Hypothalamus (tissue), 51 donors: Measurements from ENCODE around the gene ZNF787.

Source experiments
- DNase-seq, 51 donors: peaks; one replicate each; lab custom pipeline; 2025; lab: John Stamatoyannopoulos, UW

The ZNF787 gene

GRCh38 chr19:56091751-56092546 lies 29.1 kb downstream of the ZNF787 start:
- DNase-seq = no peak

GRCh38 chr19:56091066-56091490 lies 30.0 kb downstream of the ZNF787 start:
- peak in 11 of 51 donors; percentile 5 to 60 (median 27) for DNase-seq

- no peak for DNase-seq
Measured at GRCh38 chr19:56089344-56089743, 31.8 kb downstream of the ZNF787 start.

GRCh38 chr19:56088497-56089215 lies 32.4 kb downstream of the ZNF787 start:
- DNase-seq = no peak

GRCh38 chr19:56087647-56088496 lies 33.2 kb downstream of the ZNF787 start:
- DNase-seq = no peak

- no peak for DNase-seq
Measured at GRCh38 chr19:56086671-56087430, 34.2 kb downstream of the ZNF787 start.

GRCh38 chr19:56085571-56086275 lies 35.4 kb downstream of the ZNF787 start:
- DNase-seq = no peak

- DNase-seq = no peak
Measured at GRCh38 chr19:56084835-56085536, 36.1 kb downstream of the ZNF787 start.

- no peak for DNase-seq
Measured at GRCh38 chr19:56083668-56084067, 37.4 kb downstream of the ZNF787 start.

- peak in 36 of 51 donors; percentile 2 to 68 (median 31) for DNase-seq
Measured at GRCh38 chr19:56080669-56081401, 40.3 kb downstream of the ZNF787 start.

GRCh38 chr19:56079609-56080008 lies 41.5 kb downstream of the ZNF787 start:
- DNase-seq = no peak

- DNase-seq = peak in 18 of 51 donors; percentile 0 to 45 (median 11)
Measured at GRCh38 chr19:56076498-56076897, 44.6 kb downstream of the ZNF787 start.

GRCh38 chr19:56071151-56071550 lies 49.9 kb downstream of the ZNF787 start:
- DNase-seq = no peak

- DNase-seq = no peak
Measured at GRCh38 chr19:56069642-56070041, 51.5 kb downstream of the ZNF787 start.

GRCh38 chr19:56066152-56067023 lies 54.7 kb downstream of the ZNF787 start:
- peak in 43 of 51 donors; percentile 2 to 76 (median 49) for DNase-seq

GRCh38 chr19:56053596-56053995 lies 67.5 kb downstream of the ZNF787 start:
- DNase-seq = no peak
